PFSK-1 (cell line): Measurements from ENCODE around the gene PIGK.

ENCODE experiments used
- POLR2AphosphoS5 ChIP-seq: IDR thresholded peaks from 2 replicates; pipeline ENCODE4 v1.6.1; 2012; ENCODE audit warnings: low read depth, mild to moderate bottlenecking, control low read depth, low read length, moderate library complexity
- SIN3A ChIP-seq: IDR thresholded peaks from 2 replicates; pipeline ENCODE4 v1.6.1; 2012; ENCODE audit warnings: mild to moderate bottlenecking, low read length, moderate library complexity, borderline replicate concordance; ENCODE audit not compliant: insufficient read depth
- TAF1 ChIP-seq: IDR thresholded peaks from 2 replicates; pipeline ENCODE4 v1.6.1; 2012; ENCODE audit warnings: low read length, control low read depth, borderline replicate concordance; ENCODE audit not compliant: insufficient read depth

DNA sequence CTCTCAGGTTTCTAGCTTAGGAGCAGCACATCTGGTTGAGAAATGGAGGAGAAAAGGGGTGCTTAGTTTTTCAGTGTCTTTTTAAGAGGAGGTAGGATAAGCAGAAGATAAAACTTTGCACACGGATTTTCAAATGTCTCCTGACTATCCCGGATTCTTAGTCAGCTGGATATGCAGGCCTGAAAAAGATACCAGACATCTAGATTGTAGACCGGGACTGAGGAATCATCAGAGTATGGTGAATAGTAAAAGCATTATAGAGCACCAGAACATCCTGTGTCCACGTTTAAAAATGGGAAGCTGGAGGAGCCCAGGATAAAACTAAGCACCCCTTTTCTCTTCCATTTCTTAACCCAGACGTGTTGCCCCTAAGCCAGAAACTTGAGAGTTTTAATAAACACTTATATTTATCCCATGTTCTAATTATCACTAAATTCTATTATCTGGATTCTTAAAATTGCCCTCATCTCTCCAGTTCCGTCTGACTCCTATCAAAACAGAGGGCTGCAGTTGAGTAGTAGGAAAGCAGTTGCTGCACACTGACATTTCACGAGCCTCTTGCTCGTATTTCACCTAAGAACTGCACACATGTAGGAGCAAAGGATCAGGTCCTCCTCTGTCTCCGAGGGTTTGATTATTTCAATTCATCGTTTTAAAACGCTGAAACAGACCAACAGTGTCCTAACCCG lies 609 bp downstream of the PIGK start:
- no peak for TF ChIP-seq POLR2AphosphoS5
- no peak for TF ChIP-seq TAF1
- no peak for TF ChIP-seq SIN3A
